Small intestine (tissue), 7 donors: ENCODE data around the gene SLC7A7. TPM values are rescaled to one million over a fixed set of nuclear protein-coding genes. Genes with fewer than 3 reads are reported as not detected.
"Not testable (repeated sequence)": the region's sequence is repeated elsewhere in the genome, so short reads cannot be mapped to it uniquely, and the experiment has no call there.

Experiments used
- DNase-seq, 2 donors: peaks; one replicate each; pipeline versions ENCODE4 v3.0.0 to v3.0.0-alpha.2; 2013
- FAIRE-seq: peaks from 2 replicates; lab custom pipeline; 2012; peaks lifted over from hg19 to GRCh38; lab: Jason Lieb, UNC
- H3K27ac ChIP-seq, 3 donors: one replicate each; pipeline ENCODE4 v1.5.1; 2013; ENCODE audit warnings: low read length in 2 of 3, mild to moderate bottlenecking in 2 of 3, control low read depth in 1 of 3, inconsistent platforms in 1 of 3, low read depth in 1 of 3, moderate library complexity in 1 of 3
- H3K27me3 ChIP-seq, 3 donors: one replicate each; pipeline ENCODE4 v1.6.1; 2013; ENCODE audit warnings: low read length in 3 of 3, inconsistent platforms in 1 of 3; ENCODE audit not compliant: control insufficient read depth in 3 of 3, insufficient read depth in 3 of 3
- H3K36me3 ChIP-seq, 3 donors: one replicate each; pipeline ENCODE4 v1.6.1; 2013; ENCODE audit warnings: low read length in 3 of 3, inconsistent platforms in 1 of 3, low read depth in 1 of 3, mild to moderate bottlenecking in 1 of 3, moderate library complexity in 1 of 3; ENCODE audit not compliant: control insufficient read depth in 3 of 3, insufficient read depth in 2 of 3
- H3K4me1 ChIP-seq, 3 donors: one replicate each; pipeline ENCODE4 v1.6.1; 2013; ENCODE audit warnings: low read length in 2 of 3, inconsistent platforms in 1 of 3, low read depth in 1 of 3, mild to moderate bottlenecking in 1 of 3, moderate library complexity in 1 of 3; ENCODE audit not compliant: control insufficient read depth in 3 of 3, insufficient read depth in 2 of 3
- H3K4me3 ChIP-seq, 3 donors: one replicate each; pipeline ENCODE4 v1.5.1; 2013; ENCODE audit warnings: low read length in 3 of 3, control low read depth in 1 of 3, inconsistent platforms in 1 of 3, low read depth in 1 of 3, mild to moderate bottlenecking in 1 of 3, moderate library complexity in 1 of 3
- H3K9me3 ChIP-seq, 2 donors: one replicate each; pipeline ENCODE4 v1.6.1; 2013; ENCODE audit warnings: low read depth in 1 of 2, low read length in 1 of 2; ENCODE audit not compliant: control insufficient read depth in 2 of 2, insufficient read depth in 1 of 2
- WGBS, 3 donors: extraction: QIAGEN DNeasy Blood & Tissue Kit; methylation state at CpG; one replicate each; pipeline ENCODE4 v1.1.7; 2013; 5-methylcytosine and 5-hydroxymethylcytosine counted together
- polyA plus RNA-seq, 4 donors: library from polyadenylated mRNA; stranded (reverse) in 3 of 4; unstranded in 1 of 4; fragments of 200-250 nt in 3 of 4; fragments of 120-200 nt in 1 of 4; gene quantifications; one replicate each; pipeline versions ENCODE4 v1.2.1 to v1.2.3, GENCODE V29; 2013
- donor health status: healthy with polysubstance abuse.
- donor health status: control.
- donor health status: control.
- donor health status: Bipolar disorder and iron deficiency.
- donor health status: healthy.

SLC7A7 gene
- polyA plus RNA-seq, 4 donors = 52.9 to 697 (median 287) TPM

GRCh38 chr14:22830443-22831010, 15.3 kb upstream of the SLC7A7 start:
- 15 to 21% (median 21%) methylated on average over 3 of the region's 3 CpGs for WGBS, 3 donors
- Histone ChIP-seq H3K27me3 (no peaks in the 10 kb centered on the region), H3K4me1 (peaks cover 0 to 10% (median 0%) of the 10 kb centered on the region in 3 donors), H3K4me3 (peak overlapping the region in 2 of 3 donors; percentile 81 to 99), H3K36me3 (peaks cover 0 to 26% (median 3%) of the 10 kb centered on the region in 3 donors), H3K27ac (peak overlapping the region in 1 of 3 donors; percentile 80), H3K9me3 (no peaks in the 10 kb centered on the region)
- DNase-seq (no peak), FAIRE-seq (no peak)

DNA sequence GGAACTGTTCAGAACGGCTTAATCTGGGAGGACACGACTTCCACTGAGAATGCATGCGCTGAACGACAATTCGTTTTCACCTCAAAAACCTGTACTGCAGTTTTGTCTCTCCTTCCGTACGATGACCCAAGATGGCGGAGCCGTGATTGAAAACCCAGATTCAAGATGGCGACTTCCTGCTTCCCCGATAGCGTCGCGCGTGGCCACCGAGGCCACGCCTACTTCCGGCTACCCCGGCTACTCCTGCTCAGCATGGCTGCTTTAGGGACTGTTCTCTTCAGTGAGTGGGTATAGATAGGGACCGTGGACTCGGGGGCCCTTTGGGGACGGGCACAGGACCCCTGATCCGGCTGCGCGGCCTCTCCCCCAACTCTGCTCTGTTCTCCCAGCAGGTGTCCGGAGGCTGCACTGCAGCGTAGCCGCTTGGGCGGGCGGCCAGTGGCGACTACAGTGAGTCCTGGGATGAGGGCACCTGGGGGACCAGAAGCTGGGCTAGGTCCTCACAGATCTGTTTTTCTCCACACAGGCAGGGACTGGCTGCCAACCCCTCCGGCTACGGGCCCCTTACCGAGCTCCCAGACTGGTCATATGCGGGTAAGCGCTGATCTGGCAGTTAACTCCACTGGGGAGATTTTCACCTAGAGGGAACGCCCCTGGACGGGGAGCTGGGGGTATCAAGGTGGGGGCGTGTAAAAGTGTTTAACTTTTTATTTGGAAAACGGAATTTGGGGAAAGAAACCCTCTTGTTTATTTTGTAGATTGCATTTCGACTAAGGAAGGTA, 14.6 kb upstream of the SLC7A7 start, which contains the start of gene MRPL52:
Gene MRPL52, plus strand, starts transcription at position 227 of the 782 bp plus-strand sequence. Its CDS starts 26 bp downstream, at position 253.
- Histone ChIP-seq H3K4me1 (peaks cover 0 to 13% (median 0%) of the 10 kb centered on the region in 3 donors), H3K36me3 (peaks cover 0 to 23% (median 3%) of the 10 kb centered on the region in 3 donors), H3K9me3 (no peaks in the 10 kb centered on the region), H3K4me3 (peak within 1 kb of the TSS; percentile 81 to 99 (median 93)), H3K27ac (peak within 1 kb of the TSS; percentile 39 to 80 (median 67)), H3K27me3 (no peaks in the 10 kb centered on the region)
- DNase-seq = peak; percentile 92 to 96
- no peak for FAIRE-seq
- WGBS, 3 donors = 0% methylated on average over 41 of the region's 41 CpGs

DNA sequence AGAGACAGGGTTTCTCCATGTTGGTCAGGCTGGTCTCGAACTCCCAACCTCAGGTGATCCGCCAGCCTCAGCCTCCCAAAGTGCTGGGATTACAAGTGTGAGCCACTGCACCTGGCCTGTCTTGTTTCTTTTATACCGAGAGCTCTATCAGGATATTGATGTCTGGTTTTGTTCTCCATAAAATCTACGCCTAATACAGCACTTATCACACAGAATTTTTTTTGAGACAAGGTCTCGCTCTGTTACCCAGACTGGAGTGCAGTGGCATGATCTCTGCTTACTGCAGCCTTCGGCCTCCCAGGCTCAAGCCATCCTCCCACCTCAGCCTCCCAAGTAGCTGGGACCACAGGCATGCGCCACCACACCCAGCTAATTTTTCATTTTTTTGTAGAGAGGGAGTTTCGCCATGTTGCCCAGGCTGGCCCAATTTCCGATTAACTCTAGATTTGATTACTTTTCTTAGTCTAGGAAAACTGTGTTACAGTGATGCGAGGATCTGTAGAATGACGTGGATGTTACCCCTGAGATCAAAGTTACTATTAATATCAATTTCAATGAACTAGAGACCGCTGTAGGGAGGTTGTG, 13.9 kb upstream of the SLC7A7 start:
- not testable (repeated sequence) for H3K27me3 ChIP-seq, H3K9me3 ChIP-seq, FAIRE-seq, DNase-seq
- 79 to 81% (median 81%) methylated on average over 12 of the region's 12 CpGs for WGBS, 3 donors
- peak overlapping the region; percentile 39 to 80 (median 67) for H3K27ac ChIP-seq
- peaks cover 0 to 17% (median 2%) of the 10 kb centered on the region in 3 donors for H3K36me3 ChIP-seq
- H3K4me3 ChIP-seq = peak overlapping the region in 2 of 3 donors; percentile 81 to 99
- peaks cover 0 to 20% (median 0%) of the 10 kb centered on the region in 3 donors for H3K4me1 ChIP-seq

- FAIRE-seq (no peak), DNase-seq (peak; percentile 81 to 88)
- Histone ChIP-seq H3K9me3 (no peaks in the 10 kb centered on the region), H3K36me3 (no peaks in the 10 kb centered on the region), H3K27ac (peak overlapping the region; percentile 3 to 52 (median 42)), H3K27me3 (no peaks in the 10 kb centered on the region), H3K4me3 (no peak overlapping the region), H3K4me1 (peaks cover 0 to 50% (median 3%) of the 10 kb centered on the region in 3 donors)
- WGBS, 3 donors = 19 to 39% (median 20%) methylated on average over 8 of the region's 8 CpGs
These were observed 9.6 kb upstream of the SLC7A7 start for GRCh38 chr14:22824711-22825359.

GRCh38 chr14:22822571-22823098, 7.4 kb upstream of the SLC7A7 start:
- peaks cover 3 to 67% (median 3%) of the 10 kb centered on the region in 3 donors for H3K4me1 ChIP-seq
- DNase-seq (peak; percentile 79 to 92), FAIRE-seq (no peak)
- no peaks in the 10 kb centered on the region for H3K27me3 ChIP-seq
- WGBS, 3 donors = 1% methylated on average over 23 to 34 of the region's 34 CpGs
- no peaks in the 10 kb centered on the region for H3K9me3 ChIP-seq
- peak overlapping the region; percentile 96 to 100 (median 96) for H3K27ac ChIP-seq
- H3K36me3 ChIP-seq = no peaks in the 10 kb centered on the region
- peak overlapping the region; percentile 48 to 55 (median 54) for H3K4me3 ChIP-seq

GRCh38 chr14:22822016-22822570, 6.9 kb upstream of the SLC7A7 start:
- no peaks in the 10 kb centered on the region for H3K36me3 ChIP-seq
- peaks cover 3 to 68% (median 3%) of the 10 kb centered on the region in 3 donors for H3K4me1 ChIP-seq
- no peaks in the 10 kb centered on the region for H3K9me3 ChIP-seq
- no peaks in the 10 kb centered on the region for H3K27me3 ChIP-seq
- 13 to 44% (median 35%) methylated on average over 23 to 32 of the region's 32 CpGs for WGBS, 3 donors
- peak overlapping the region in 2 of 3 donors; percentile 54 to 55 for H3K4me3 ChIP-seq
- H3K27ac ChIP-seq = peak overlapping the region; percentile 96 to 100 (median 96)
- peak; percentile 88 to 91 for DNase-seq
- no peak for FAIRE-seq

GRCh38 chr14:22821193-22822015, 6.2 kb upstream of the SLC7A7 start:
- H3K4me3 ChIP-seq = peak overlapping the region in 2 of 3 donors; percentile 54 to 55
- 26 to 66% (median 42%) methylated on average over 23 to 24 of the region's 24 CpGs for WGBS, 3 donors
- no peak for FAIRE-seq
- H3K27ac ChIP-seq = peak overlapping the region; percentile 96 to 100 (median 96)
- no peaks in the 10 kb centered on the region for H3K9me3 ChIP-seq
- peaks cover 3 to 74% (median 3%) of the 10 kb centered on the region in 3 donors for H3K4me1 ChIP-seq
- H3K36me3 ChIP-seq = no peaks in the 10 kb centered on the region
- peak; percentile 89 to 95 for DNase-seq
- H3K27me3 ChIP-seq = no peaks in the 10 kb centered on the region
